Natural killer cell (primary cell): ENCODE results near the gene CHSY3. TPM values are rescaled to one million over a fixed set of nuclear protein-coding genes. Genes with fewer than 3 reads are reported as not detected.

Experiments used
- ATAC-seq, 3 donors: fragments of 150-1000 bp in 2 of 3; fragments of 200-7000 bp in 1 of 3; cut with Tn5 transposase; 1 replicate in 1 of 3; 2 replicates in 2 of 3; pipeline ENCODE4 v1.10.0; 2021; ENCODE audit warnings: mild to moderate bottlenecking in 2 of 3, moderate library complexity in 2 of 3
- DNase-seq, 2 donors: peaks; one replicate each; pipeline versions ENCODE4 v3.0.0 to v3.0.0-alpha.2; 2013 to 2021; ENCODE audit warnings: mixed read lengths in 1 of 2
- H3K27ac ChIP-seq: one replicate; pipeline ENCODE4 v1.5.1; 2013; ENCODE audit warnings: mild to moderate bottlenecking, low read length
- H3K27me3 ChIP-seq: one replicate; pipeline ENCODE4 v1.6.1; 2013; ENCODE audit warnings: low read length; ENCODE audit not compliant: control insufficient read depth, insufficient read depth
- H3K36me3 ChIP-seq: one replicate; pipeline ENCODE4 v1.6.1; 2013; ENCODE audit warnings: low read length; ENCODE audit not compliant: control insufficient read depth, insufficient read depth
- H3K4me1 ChIP-seq: one replicate; pipeline ENCODE4 v1.6.1; 2013; ENCODE audit warnings: low read length; ENCODE audit not compliant: control insufficient read depth, insufficient read depth
- H3K4me3 ChIP-seq: one replicate; pipeline ENCODE4 v1.5.1; 2013; ENCODE audit warnings: low read length
- H3K9me3 ChIP-seq: one replicate; pipeline ENCODE4 v1.6.1; 2013; ENCODE audit warnings: low read length; ENCODE audit not compliant: control insufficient read depth, insufficient read depth
- H3K27ac Mint-ChIP-seq, 2 donors: one replicate each; pipeline ENCODE4 v1.8.0; 2022; ENCODE audit warnings: mild to moderate bottlenecking in 2 of 2, mixed read lengths in 2 of 2, moderate library complexity in 1 of 2
- H3K27me3 Mint-ChIP-seq, 2 donors: one replicate each; pipeline ENCODE4 v1.8.0; 2022; ENCODE audit warnings: low read depth in 2 of 2, mixed read lengths in 2 of 2
- H3K36me3 Mint-ChIP-seq: one replicate; pipeline ENCODE4 v1.8.0; 2022; ENCODE audit warnings: mixed read lengths
- H3K4me1 Mint-ChIP-seq, 2 donors: one replicate each; pipeline ENCODE4 v1.8.0; 2022; ENCODE audit warnings: mixed read lengths in 2 of 2
- H3K4me3 Mint-ChIP-seq: one replicate; pipeline ENCODE4 v1.8.0; 2022; ENCODE audit warnings: mild to moderate bottlenecking, moderate library complexity, mixed read lengths
- H3K9me3 Mint-ChIP-seq, 2 donors: one replicate each; pipeline ENCODE4 v1.8.0; 2022; ENCODE audit warnings: mixed read lengths in 2 of 2
- WGBS: methylation state at CpG from one replicate; pipeline ENCODE4 v1.1.7; 2013; ENCODE audit warnings: missing lambda C conversion rate; ENCODE audit not compliant: insufficient coverage; 5-methylcytosine and 5-hydroxymethylcytosine counted together
- intact Hi-C: fragments of 100-400 bp; cut with micrococcal nuclease; formaldehyde crosslinking; loops from one replicate; pipeline ENCODE4 v1.14.2; 2022
- total RNA-seq, 4 donors: library from RNA; stranded (reverse); fragments of 120-200 nt in 1 of 4; gene quantifications; one replicate each; pipeline versions ENCODE4 v1.2.3 to v1.2.4, GENCODE V29; 2013 to 2022
- TF ChIP-seq, protein P1 (sequence below): fragments of 200-600 bp; IDR thresholded peaks from one replicate; pipeline ENCODE4 v1.8.0; 2022; ENCODE audit warnings: antibody characterized with exemption

The CHSY3 gene
- total RNA-seq, 3 donors from 2014 or later (not counting 1 experiment from before 2014, with no cell fraction given) = 0.18 to 2.3 (median 2.3) TPM

DNA sequence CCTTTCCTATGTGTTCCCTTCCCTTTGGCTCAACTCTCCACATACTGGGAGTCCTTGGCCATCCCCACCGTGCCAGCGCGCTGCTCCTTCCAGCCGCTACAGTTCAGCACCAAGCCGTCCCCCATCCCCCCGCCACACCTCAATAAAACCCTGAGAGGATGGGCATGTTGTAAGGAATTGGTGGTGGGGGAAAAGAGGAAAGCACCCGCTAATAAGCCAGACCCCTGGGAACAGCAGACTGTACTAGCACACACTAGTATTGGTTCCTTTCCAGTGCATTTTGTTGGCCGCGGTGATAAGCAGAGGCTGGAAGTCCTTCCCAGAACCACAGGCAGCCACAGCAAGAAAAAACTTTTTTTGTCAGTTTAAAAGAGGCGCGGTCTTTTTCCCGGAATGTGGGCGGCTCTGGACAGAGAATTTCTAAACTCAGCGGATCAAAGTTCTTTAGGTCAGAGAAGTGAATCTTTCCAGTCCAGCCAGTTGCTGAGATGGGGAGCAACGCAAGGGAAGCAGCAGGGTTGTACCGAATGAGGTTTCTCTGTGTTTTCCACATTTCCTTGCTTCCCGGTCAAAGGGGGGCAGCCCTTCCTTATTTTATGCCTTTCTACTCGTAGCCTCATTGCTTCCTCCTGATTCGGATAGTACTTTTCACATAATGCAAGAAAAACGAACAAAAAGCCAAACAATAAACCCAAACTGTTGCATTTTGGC is 2.1 kb downstream of the CHSY3 start:
- Mint-ChIP-seq H3K4me3 (peak overlapping the region; percentile 87), H3K27me3 (peaks cover 28 to 46% of the 10 kb centered on the region in 2 donors), H3K36me3 (peaks cover 7% of the 10 kb centered on the region), H3K9me3 (peaks cover 0 to 3% of the 10 kb centered on the region in 2 donors), H3K4me1 (peaks cover 13 to 15% of the 10 kb centered on the region in 2 donors), H3K27ac (no peak overlapping the region)
- H3K36me3 ChIP-seq = no peaks in the 10 kb centered on the region
- intact Hi-C loops = no loop called here
- H3K27ac ChIP-seq = no peak overlapping the region
- ATAC-seq (no peak), DNase-seq (no peak)
- H3K4me3 ChIP-seq = no peak overlapping the region
- TF ChIP-seq, protein P1, sequence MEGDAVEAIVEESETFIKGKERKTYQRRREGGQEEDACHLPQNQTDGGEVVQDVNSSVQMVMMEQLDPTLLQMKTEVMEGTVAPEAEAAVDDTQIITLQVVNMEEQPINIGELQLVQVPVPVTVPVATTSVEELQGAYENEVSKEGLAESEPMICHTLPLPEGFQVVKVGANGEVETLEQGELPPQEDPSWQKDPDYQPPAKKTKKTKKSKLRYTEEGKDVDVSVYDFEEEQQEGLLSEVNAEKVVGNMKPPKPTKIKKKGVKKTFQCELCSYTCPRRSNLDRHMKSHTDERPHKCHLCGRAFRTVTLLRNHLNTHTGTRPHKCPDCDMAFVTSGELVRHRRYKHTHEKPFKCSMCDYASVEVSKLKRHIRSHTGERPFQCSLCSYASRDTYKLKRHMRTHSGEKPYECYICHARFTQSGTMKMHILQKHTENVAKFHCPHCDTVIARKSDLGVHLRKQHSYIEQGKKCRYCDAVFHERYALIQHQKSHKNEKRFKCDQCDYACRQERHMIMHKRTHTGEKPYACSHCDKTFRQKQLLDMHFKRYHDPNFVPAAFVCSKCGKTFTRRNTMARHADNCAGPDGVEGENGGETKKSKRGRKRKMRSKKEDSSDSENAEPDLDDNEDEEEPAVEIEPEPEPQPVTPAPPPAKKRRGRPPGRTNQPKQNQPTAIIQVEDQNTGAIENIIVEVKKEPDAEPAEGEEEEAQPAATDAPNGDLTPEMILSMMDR = no peak
- peaks cover 31% of the 10 kb centered on the region for H3K27me3 ChIP-seq
- H3K9me3 ChIP-seq = no peaks in the 10 kb centered on the region
- H3K4me1 ChIP-seq = peaks cover 16% of the 10 kb centered on the region
- WGBS = 22% methylated on average over 16 of the region's 20 CpGs

GRCh38 chr5:129909225-129909624 is 5.0 kb downstream of the CHSY3 start:
- Mint-ChIP-seq H3K9me3 (no peaks in the 10 kb centered on the region), H3K4me3 (no peak overlapping the region), H3K27me3 (peaks cover 17 to 26% of the 10 kb centered on the region in 2 donors), H3K27ac (no peak overlapping the region), H3K36me3 (peaks cover 7% of the 10 kb centered on the region), H3K4me1 (peaks cover 6 to 8% of the 10 kb centered on the region in 2 donors)
- TF ChIP-seq, protein P1 = no peak
- DNase-seq = no peak
- Histone ChIP-seq H3K27ac (no peak overlapping the region), H3K4me1 (peaks cover 9% of the 10 kb centered on the region), H3K4me3 (no peak overlapping the region), H3K36me3 (no peaks in the 10 kb centered on the region), H3K9me3 (no peaks in the 10 kb centered on the region), H3K27me3 (peaks cover 21% of the 10 kb centered on the region)
- no CpG with 5 or more reads among the region's 1 CpG for WGBS
- intact Hi-C loops = no loop called here
- ATAC-seq = no peak

DNA sequence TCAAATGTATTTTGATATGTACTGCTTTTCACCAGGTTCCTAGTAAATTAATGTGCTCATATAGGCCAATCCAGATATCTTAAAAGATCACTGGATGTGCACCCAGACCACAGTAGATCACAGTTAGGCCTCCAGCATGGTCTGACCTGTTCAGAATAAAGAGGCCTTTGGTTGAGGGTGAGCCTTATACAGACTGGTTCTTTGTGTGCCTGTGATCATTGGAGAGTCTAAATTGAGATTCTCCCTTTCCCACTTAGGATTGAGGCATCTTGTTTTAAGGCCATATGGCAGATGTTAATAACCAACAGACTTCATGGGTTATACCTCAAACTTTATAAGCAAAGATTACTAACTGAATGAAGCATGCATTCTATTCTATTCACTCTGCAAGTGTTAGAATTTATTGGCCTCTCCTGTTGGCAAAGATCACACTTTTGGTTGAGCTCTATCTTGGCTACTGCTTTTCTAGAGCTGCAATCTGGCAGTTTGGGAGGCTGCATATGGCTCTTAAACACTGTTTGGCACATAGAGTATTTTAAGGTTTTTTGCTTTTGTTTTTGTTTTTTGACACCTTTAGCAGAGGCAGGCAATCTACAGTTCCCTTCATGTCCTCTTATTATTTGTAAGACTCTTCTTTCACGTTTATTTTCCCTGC is 8.5 kb downstream of the CHSY3 start:
- Mint-ChIP-seq H3K27me3 (peaks cover 3 to 7% of the 10 kb centered on the region in 2 donors), H3K4me1 (peaks cover 0 to 5% of the 10 kb centered on the region in 2 donors), H3K4me3 (no peak overlapping the region), H3K27ac (no peak overlapping the region), H3K9me3 (no peaks in the 10 kb centered on the region), H3K36me3 (no peaks in the 10 kb centered on the region)
- no CpG with 5 or more reads among the region's 1 CpG for WGBS
- Histone ChIP-seq H3K27me3 (no peaks in the 10 kb centered on the region), H3K4me3 (no peak overlapping the region), H3K4me1 (no peaks in the 10 kb centered on the region), H3K9me3 (no peaks in the 10 kb centered on the region), H3K36me3 (no peaks in the 10 kb centered on the region), H3K27ac (no peak overlapping the region)
- TF ChIP-seq, protein P1 = no peak
- DNase-seq (no peak), ATAC-seq (no peak)
- intact Hi-C loops = no loop called here
